HG03025 (cell line): Measurements from ENCODE around the gene COPS6.
"Not testable (repeated sequence)": the region's sequence is repeated elsewhere in the genome, so short reads cannot be mapped to it uniquely, and the experiment has no call there.

Experiments
- ATAC-seq: cut with Tn5 transposase; IDR thresholded peaks from one replicate; pipeline ENCODE4 v1.9.1; 2021; ENCODE audit warnings: mild to moderate bottlenecking, moderate library complexity; ENCODE audit not compliant: unreplicated experiment, low FRiP score

The COPS6 gene

GRCh38 chr7:100126239-100126930 is 37.6 kb downstream of the COPS6 start:
- peak; percentile 28 for ATAC-seq

GRCh38 chr7:100126931-100127865 is 38.4 kb downstream of the COPS6 start, which contains the start of gene MBLAC1:
Gene MBLAC1 (plus strand): TSS chr7:100126967. CDS start chr7:100127396, 429 bp downstream.
- ATAC-seq = peak; percentile 54

- no peak for ATAC-seq
Observed at GRCh38 chr7:100127866-100128636, 39.3 kb downstream of the COPS6 start.

- no peak for ATAC-seq
Observed at GRCh38 chr7:100128637-100128963, 39.8 kb downstream of the COPS6 start.

DNA sequence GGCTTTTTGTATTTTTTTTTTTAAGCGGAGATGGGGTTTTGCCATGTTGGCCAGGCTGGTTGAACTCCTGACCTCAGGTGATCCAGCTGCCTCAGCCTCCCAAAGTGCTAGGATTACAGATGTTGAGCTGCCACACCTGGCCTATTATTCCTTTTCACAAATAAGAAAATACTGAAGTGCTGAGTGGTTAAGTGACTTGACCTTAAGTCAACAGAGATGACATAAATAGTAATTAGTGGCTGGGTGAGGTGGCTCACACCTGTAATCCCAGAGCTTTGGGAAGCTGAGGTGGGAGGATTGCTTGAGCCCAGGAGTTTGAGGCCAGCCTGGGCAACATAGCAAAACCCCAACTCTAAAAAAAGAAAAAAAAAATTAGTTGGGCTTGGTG is 41.4 kb downstream of the COPS6 start:
- not testable (repeated sequence) for ATAC-seq

GRCh38 chr7:100130608-100131453 is 42.1 kb downstream of the COPS6 start:
- ATAC-seq = no peak

DNA sequence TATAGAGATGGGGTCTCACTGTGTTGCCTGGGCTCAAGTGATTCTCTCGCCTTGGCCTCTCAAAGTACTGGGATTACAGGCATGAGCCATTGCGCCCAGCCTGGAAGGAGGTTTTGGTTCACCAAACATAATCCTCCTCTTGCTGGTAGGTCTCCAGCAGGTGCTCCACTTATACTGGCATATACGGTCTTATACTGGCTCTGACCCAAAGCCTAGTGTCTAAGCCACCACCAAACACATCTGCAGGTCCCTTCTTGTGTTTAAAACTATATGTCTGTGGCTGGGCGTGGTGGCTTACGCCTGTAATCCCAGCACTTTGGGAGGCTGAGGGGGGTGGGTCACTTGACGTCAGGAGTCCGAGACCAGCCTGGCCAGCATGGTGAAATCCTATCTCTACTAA is 43.4 kb downstream of the COPS6 start:
- ATAC-seq = no peak

DNA sequence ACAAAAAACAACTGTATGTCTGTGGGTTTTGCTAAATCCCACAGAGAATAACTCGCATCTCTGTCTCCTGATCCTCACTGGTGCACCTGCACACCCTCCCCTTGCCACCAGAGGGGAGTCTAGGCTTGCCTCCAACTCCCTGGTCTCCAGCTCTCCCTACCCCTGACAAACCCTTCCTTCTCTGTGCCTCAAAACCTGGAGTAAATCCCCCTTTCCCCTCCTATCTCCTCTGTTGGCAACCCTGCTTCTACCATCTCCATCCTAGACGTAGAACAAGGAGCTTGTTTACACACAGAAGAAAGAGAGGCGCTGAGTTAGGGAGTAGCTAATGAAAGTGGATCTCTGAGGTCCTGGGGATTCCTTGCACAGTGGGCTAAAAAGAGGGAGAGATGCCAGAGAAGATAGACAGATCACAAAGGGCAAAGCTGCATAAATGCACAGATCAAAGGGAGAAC is 44.0 kb downstream of the COPS6 start:
- no peak for ATAC-seq

DNA sequence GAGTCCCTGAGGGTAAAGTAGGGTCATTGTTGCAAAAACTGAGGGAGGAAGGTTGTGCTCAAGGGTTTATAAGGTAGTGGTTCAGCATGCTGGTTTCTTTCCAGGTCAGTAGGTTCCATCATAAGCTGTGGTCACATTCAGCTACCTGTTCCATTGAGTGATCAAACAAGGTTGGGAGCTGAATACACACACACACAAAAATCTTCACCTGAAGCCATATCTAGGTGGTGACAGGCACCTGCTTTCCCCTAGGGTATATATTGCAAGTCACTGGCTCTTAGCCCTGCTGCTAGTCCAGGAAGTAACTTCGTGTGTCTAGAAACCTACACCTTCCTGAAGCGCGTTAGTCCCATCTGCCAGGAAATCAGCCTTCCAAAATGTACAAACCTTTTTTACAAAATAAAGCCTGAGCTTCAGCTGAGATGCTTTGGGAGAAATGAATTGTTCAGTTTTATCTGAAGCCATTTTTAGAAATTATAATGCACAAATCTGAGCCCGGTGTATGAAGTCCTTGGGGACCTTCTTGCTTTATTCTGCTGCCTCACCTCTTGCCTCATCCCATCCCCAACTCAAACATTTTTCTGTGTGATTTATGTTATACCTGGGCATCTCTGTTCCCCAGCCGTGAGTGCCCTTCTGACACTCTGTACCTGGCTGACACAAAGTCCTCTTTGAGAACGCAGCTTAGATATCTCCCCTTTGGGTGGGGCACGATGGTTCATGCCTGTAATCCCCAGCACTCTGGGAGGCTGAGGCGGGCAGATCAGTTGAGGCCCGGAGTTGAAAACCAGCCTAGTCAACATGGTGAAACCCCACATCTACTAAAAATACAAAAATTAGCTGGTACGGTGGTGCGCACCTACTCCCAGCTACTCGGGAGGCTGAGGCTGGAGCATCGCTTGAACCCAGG is 49.3 kb downstream of the COPS6 start:
- no peak for ATAC-seq

DNA sequence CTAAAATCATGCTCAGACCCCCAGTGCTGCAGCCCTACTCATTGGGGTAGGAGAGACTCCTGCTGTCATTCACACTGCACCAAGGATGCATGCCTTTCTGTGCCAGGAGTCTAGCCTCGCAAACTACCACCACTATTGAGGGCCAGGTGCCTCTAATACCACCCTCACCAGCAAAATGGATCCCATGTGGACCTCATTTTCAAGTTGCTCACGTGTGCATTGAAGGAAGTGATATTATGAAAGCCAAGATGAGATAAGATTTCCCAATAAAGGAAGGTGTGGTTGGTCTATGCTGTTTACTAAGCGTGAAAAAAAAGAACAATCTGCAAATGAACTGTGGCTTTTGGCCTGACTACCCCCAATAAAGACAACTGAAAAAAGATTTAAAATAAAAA is 52.8 kb downstream of the COPS6 start:
- ATAC-seq = no peak
